Upper lobe of left lung (tissue), 6 donors: Measurements from ENCODE around the gene ZNF597. TPM values are rescaled to one million over a fixed set of nuclear protein-coding genes. Genes with fewer than 3 reads are reported as not detected.

ENCODE experiments used
- ATAC-seq, 2 donors: fragments of 200-7000 bp; cut with Tn5 transposase; one replicate each; pipeline ENCODE4 v1.9.1; 2022; ENCODE audit warnings: mild to moderate bottlenecking in 2 of 2, moderate library complexity in 2 of 2; ENCODE audit not compliant: low FRiP score in 2 of 2
- DNase-seq, 2 donors: peaks; one replicate each; pipeline ENCODE4 v3.0.0-alpha.2; 2019 to 2020
- H3K27ac ChIP-seq, 4 donors: fragments of 200-600 bp; sonication (generic); one replicate each; pipeline ENCODE4 v1.5.1; 2016 to 2019
- H3K27me3 ChIP-seq, 4 donors: fragments of 200-600 bp; sonication (generic); one replicate each; pipeline ENCODE4 v1.5.1; 2017 to 2019
- H3K36me3 ChIP-seq, 4 donors: fragments of 200-600 bp; sonication (generic); one replicate each; pipeline ENCODE4 v1.5.1; 2016 to 2019
- H3K4me1 ChIP-seq, 4 donors: fragments of 200-600 bp; sonication (generic); one replicate each; pipeline ENCODE4 v1.5.1; 2018 to 2019
- H3K4me3 ChIP-seq, 4 donors: fragments of 200-600 bp; sonication (generic); one replicate each; pipeline ENCODE4 v1.5.1; 2017 to 2019; ENCODE audit warnings: mild to moderate bottlenecking in 2 of 4, moderate library complexity in 1 of 4
- H3K9me3 ChIP-seq, 4 donors: fragments of 200-600 bp; sonication (generic); one replicate each; pipeline ENCODE4 v1.5.1; 2018 to 2019
- CTCF ChIP-seq, 6 experiments: fragments of 450-650 bp in 4 of 6; fragments of 200-600 bp in 2 of 6; sonication (generic) in 2 of 6; IDR thresholded peaks; one replicate each; pipeline ENCODE4 v1.5.1; 2016 to 2019; ENCODE audit warnings: antibody characterized with exemption in 6 of 6
- EP300 ChIP-seq, 4 donors: sonication (generic); formaldehyde crosslinking; IDR thresholded peaks; one replicate each; pipeline ENCODE4 v1.5.1; 2017; ENCODE audit warnings: antibody characterized with exemption in 4 of 4, control low read depth in 2 of 4
- POLR2A ChIP-seq, 4 donors: fragments of 450-650 bp; IDR thresholded peaks; one replicate each; pipeline ENCODE4 v1.5.1; 2016 to 2017; ENCODE audit warnings: antibody characterized with exemption in 4 of 4, mild to moderate bottlenecking in 2 of 4
- POLR2AphosphoS5 ChIP-seq, 2 donors: sonication (generic); formaldehyde crosslinking; IDR thresholded peaks; one replicate each; pipeline ENCODE4 v1.5.1; 2017; ENCODE audit warnings: antibody characterized with exemption in 2 of 2
- WGBS, 2 donors: methylation state at CpG; one replicate each; pipeline ENCODE4 v1.1.5; 2017 to 2018; 5-methylcytosine and 5-hydroxymethylcytosine counted together
- small RNA-seq, 4 donors: library from RNA; depleted of rRNA; stranded (forward); fragments of <200 nt; gene quantifications; one replicate each; pipeline ENCODE3, GENCODE V24; 2016
- total RNA-seq, 6 donors: library from RNA; depleted of rRNA in 4 of 6; stranded (reverse); fragments of >200 nt in 4 of 6; gene quantifications; one replicate each; pipeline versions ENCODE4 v1.1.0 to v1.2.1, GENCODE V29; 2016 to 2021
- donor health status: DM: no; HTN: no; CAD: no; lungs with moderate emphysema.
- donor health status: DM: no; HTN: yes; CAD: no; lungs with severe emphysema.

ZNF597 gene
- total RNA-seq, 6 donors from 2014 or later: 0.78 to 7.7 (median 4.6) TPM

- Histone ChIP-seq H3K4me1 (no peaks in the 10 kb centered on the region), H3K27ac (no peak overlapping the region), H3K9me3 (peaks cover 50 to 85% (median 78%) of the 10 kb centered on the region in 4 donors), H3K27me3 (no peaks in the 10 kb centered on the region), H3K36me3 (peaks cover 29 to 82% (median 71%) of the 10 kb centered on the region in 4 donors), H3K4me3 (no peak overlapping the region)
- ATAC-seq: no peak
- WGBS, 2 donors: 94 to 100% methylated on average over 6 of the region's 6 CpGs
- no peak for DNase-seq
- TF ChIP-seq EP300 (IDR thresholded peaks at IDR 0.05): no peak
- no peak for TF ChIP-seq POLR2A (IDR thresholded peaks at IDR 0.05)
- TF ChIP-seq CTCF (IDR thresholded peaks at IDR 0.05): no peak
- no peak for TF ChIP-seq POLR2AphosphoS5 (IDR thresholded peaks at IDR 0.05)
These were observed 55.0 kb downstream of the ZNF597 start for GRCh38 chr16:3388325-3388724.

- DNase-seq (no peak), ATAC-seq (no peak)
- TF ChIP-seq POLR2A (IDR thresholded peaks at IDR 0.05) (no peak), POLR2AphosphoS5 (IDR thresholded peaks at IDR 0.05) (no peak), CTCF (IDR thresholded peaks at IDR 0.05) (no peak)
- Histone ChIP-seq H3K4me3 (no peak overlapping the region), H3K27me3 (no peaks in the 10 kb centered on the region), H3K9me3 (peaks cover 73 to 93% (median 89%) of the 10 kb centered on the region in 4 donors), H3K4me1 (no peaks in the 10 kb centered on the region), H3K27ac (no peak overlapping the region), H3K36me3 (peaks cover 23 to 51% (median 43%) of the 10 kb centered on the region in 4 donors)
- 96 to 98% methylated on average over 10 of the region's 10 CpGs for WGBS, 2 donors
These were observed 60.3 kb downstream of the ZNF597 start for GRCh38 chr16:3383045-3383448.

Small RNA genes within 50 kb of the gene (small RNA-seq; reads per million reads assigned to genes)
- 0 reads per million in 4 donors for gene MIR6126

Other genes with a start within 250 kb of the ZNF597 start
- 1 to 10 TPM; 6.4 to 9.5 (median 7.8) TPM for gene ZNF200, start 208.3 kb downstream of the ZNF597 start, total RNA-seq
- gene MEFV, start 186.9 kb downstream of the ZNF597 start, total RNA-seq: 10 to 100 TPM in 5 of 6 donors, 1 to 10 TPM in 1; 9.1 to 18.9 (median 12.3) TPM
- gene ZNF263, start 160.0 kb downstream of the ZNF597 start, total RNA-seq: 10 to 100 TPM; 19.6 to 48.2 (median 32.2) TPM
- gene TIGD7, start 138.1 kb downstream of the ZNF597 start, total RNA-seq: 1 to 10 TPM; 1.3 to 6.0 (median 4.0) TPM
- 10 to 100 TPM; 21.5 to 69.1 (median 25.9) TPM for gene ZNF75A, start 138.0 kb downstream of the ZNF597 start, total RNA-seq
- under 1 TPM in 2 of 6 donors, not detected in 4; 0.39 to 0.46 TPM for gene OR2C1, start 87.6 kb downstream of the ZNF597 start, total RNA-seq
- gene ZSCAN32, start 42.5 kb downstream of the ZNF597 start, total RNA-seq: 10 to 100 TPM in 5 of 6 donors, 1 to 10 TPM in 1; 7.5 to 25.0 (median 14.0) TPM
- 10 to 100 TPM in 4 of 6 donors, 1 to 10 TPM in 2; 9.0 to 30.4 (median 10.6) TPM for gene ZNF174, start 42.3 kb downstream of the ZNF597 start, total RNA-seq
- 10 to 100 TPM; 33.0 to 77.5 (median 54.6) TPM for gene NAA60, start 176 bp upstream of the ZNF597 start, total RNA-seq
- not detected for gene C16orf90, start 52.0 kb upstream of the ZNF597 start, total RNA-seq
- gene CLUAP1, start 57.5 kb upstream of the ZNF597 start, total RNA-seq: 10 to 100 TPM; 12.8 to 40.8 (median 18.4) TPM
- gene NLRC3, start 133.9 kb upstream of the ZNF597 start, total RNA-seq: 10 to 100 TPM in 1 of 6 donors, 1 to 10 TPM in 5; 2.6 to 19.9 (median 3.9) TPM
- gene SLX4, start 168.1 kb upstream of the ZNF597 start, total RNA-seq: 10 to 100 TPM in 1 of 6 donors, 1 to 10 TPM in 5; 4.6 to 10.5 (median 6.0) TPM
- gene DNASE1, start 211.2 kb upstream of the ZNF597 start, total RNA-seq: 10 to 100 TPM in 4 of 6 donors, 1 to 10 TPM in 2; 6.4 to 34.6 (median 18.7) TPM